ENCODE results near the gene ADGRG3. TPM values are rescaled to one million over a fixed set of nuclear protein-coding genes. Genes with fewer than 3 reads are reported as not detected.

Gene ADGRG3
- polyA plus RNA-seq, 3 donors: 0.41 to 1.0 TPM; not detected in 1

- Histone ChIP-seq H3K4me2 (replicated peaks; ENCODE audit: extremely low read depth, low read length, poor library complexity, severe bottlenecking) (peak overlapping the region; percentile 45), H3K9ac (ENCODE audit: insufficient read depth, low read length, poor library complexity, severe bottlenecking) (peak overlapping the region; percentile 43), H3K4me1 (ENCODE audit: control insufficient read depth in 1 of 2, insufficient read depth in 2 of 2, low read length in 2 of 2) (peaks cover 36 to 40% of the 10 kb centered on the region in 2 donors), H3K79me2 (ENCODE audit: insufficient read depth, low read length) (no peaks in the 10 kb centered on the region), H2AFZ (ENCODE audit: insufficient read depth, low read depth, low read length, poor library complexity, severe bottlenecking) (no peak overlapping the region), H3K27ac (ENCODE audit: low read depth in 1 of 2, low read length in 2 of 2) (peak overlapping the region in 1 of 2 donors; percentile 78), H3K9me3 (replicated peaks in 1 of 2; ENCODE audit: control insufficient read depth in 1 of 2, insufficient read depth in 1 of 2, low read length in 2 of 2) (no peaks in the 10 kb centered on the region), H3K27me3 (ENCODE audit: control insufficient read depth in 2 of 2, insufficient read depth in 2 of 2, low read length in 2 of 2) (no peaks in the 10 kb centered on the region), H3K4me3 (replicated peaks in 1 of 3; ENCODE audit: low read depth in 2 of 3, low read length in 3 of 3) (no peak overlapping the region), H4K20me1 (ENCODE audit: insufficient read depth, low read length) (no peaks in the 10 kb centered on the region), H3K36me3 (replicated peaks in 1 of 2; ENCODE audit: control insufficient read depth in 1 of 2, insufficient read depth in 2 of 2, low read length in 2 of 2) (no peaks in the 10 kb centered on the region)
- peaks cover 52% of the 10 kb centered on the region for H3K4me1 Mint-ChIP-seq
- H3K9me3 Mint-ChIP-seq: no peaks in the 10 kb centered on the region
- no peak overlapping the region for H3K4me3 Mint-ChIP-seq
- peaks cover 0 to 3% (median 0%) of the 10 kb centered on the region in 3 donors for H3K27me3 Mint-ChIP-seq (ENCODE audit: low read depth in 3 of 3)
- intact Hi-C loops (cut with micrococcal nuclease): no loop called here
- no peak for DNase-seq
- WGBS (ENCODE audit: insufficient coverage): 87% methylated on average over 4 of the region's 5 CpGs
- peak overlapping the region; percentile 82 to 96 (median 91) for H3K27ac Mint-ChIP-seq
- H3K36me3 Mint-ChIP-seq: peaks cover 6% of the 10 kb centered on the region in 2 donors
- TF ChIP-seq, protein P1, sequence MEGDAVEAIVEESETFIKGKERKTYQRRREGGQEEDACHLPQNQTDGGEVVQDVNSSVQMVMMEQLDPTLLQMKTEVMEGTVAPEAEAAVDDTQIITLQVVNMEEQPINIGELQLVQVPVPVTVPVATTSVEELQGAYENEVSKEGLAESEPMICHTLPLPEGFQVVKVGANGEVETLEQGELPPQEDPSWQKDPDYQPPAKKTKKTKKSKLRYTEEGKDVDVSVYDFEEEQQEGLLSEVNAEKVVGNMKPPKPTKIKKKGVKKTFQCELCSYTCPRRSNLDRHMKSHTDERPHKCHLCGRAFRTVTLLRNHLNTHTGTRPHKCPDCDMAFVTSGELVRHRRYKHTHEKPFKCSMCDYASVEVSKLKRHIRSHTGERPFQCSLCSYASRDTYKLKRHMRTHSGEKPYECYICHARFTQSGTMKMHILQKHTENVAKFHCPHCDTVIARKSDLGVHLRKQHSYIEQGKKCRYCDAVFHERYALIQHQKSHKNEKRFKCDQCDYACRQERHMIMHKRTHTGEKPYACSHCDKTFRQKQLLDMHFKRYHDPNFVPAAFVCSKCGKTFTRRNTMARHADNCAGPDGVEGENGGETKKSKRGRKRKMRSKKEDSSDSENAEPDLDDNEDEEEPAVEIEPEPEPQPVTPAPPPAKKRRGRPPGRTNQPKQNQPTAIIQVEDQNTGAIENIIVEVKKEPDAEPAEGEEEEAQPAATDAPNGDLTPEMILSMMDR (IDR thresholded peaks at IDR 0.05): no peak
Observed at GRCh38 chr16:57667048-57667525, 1.0 kb upstream of the ADGRG3 start.

GRCh38 chr16:57667526-57668262 lies 412 bp upstream of the ADGRG3 start:
- Histone ChIP-seq H3K9ac (ENCODE audit: insufficient read depth, low read length, poor library complexity, severe bottlenecking) (peak overlapping the region; percentile 43), H4K20me1 (ENCODE audit: insufficient read depth, low read length) (no peaks in the 10 kb centered on the region), H3K27me3 (ENCODE audit: control insufficient read depth in 2 of 2, insufficient read depth in 2 of 2, low read length in 2 of 2) (no peaks in the 10 kb centered on the region), H3K4me3 (replicated peaks in 1 of 3; ENCODE audit: low read depth in 2 of 3, low read length in 3 of 3) (peak overlapping the region in 1 of 3 experiments; percentile 32), H3K9me3 (replicated peaks in 1 of 2; ENCODE audit: control insufficient read depth in 1 of 2, insufficient read depth in 1 of 2, low read length in 2 of 2) (no peaks in the 10 kb centered on the region), H3K79me2 (ENCODE audit: insufficient read depth, low read length) (no peaks in the 10 kb centered on the region), H3K4me1 (ENCODE audit: control insufficient read depth in 1 of 2, insufficient read depth in 2 of 2, low read length in 2 of 2) (peaks cover 36 to 40% of the 10 kb centered on the region in 2 donors), H3K4me2 (replicated peaks; ENCODE audit: extremely low read depth, low read length, poor library complexity, severe bottlenecking) (peak overlapping the region; percentile 45), H3K36me3 (replicated peaks in 1 of 2; ENCODE audit: control insufficient read depth in 1 of 2, insufficient read depth in 2 of 2, low read length in 2 of 2) (no peaks in the 10 kb centered on the region), H3K27ac (ENCODE audit: low read depth in 1 of 2, low read length in 2 of 2) (peak overlapping the region; percentile 31 to 78), H2AFZ (ENCODE audit: insufficient read depth, low read depth, low read length, poor library complexity, severe bottlenecking) (peak overlapping the region; percentile 30)
- Mint-ChIP-seq H3K27me3 (ENCODE audit: low read depth in 3 of 3) (peaks cover 0 to 3% (median 0%) of the 10 kb centered on the region in 3 donors), H3K4me3 (peak overlapping the region; percentile 42 to 45), H3K27ac (peak overlapping the region; percentile 82 to 96 (median 91)), H3K9me3 (no peaks in the 10 kb centered on the region), H3K36me3 (peaks cover 6% of the 10 kb centered on the region in 2 donors), H3K4me1 (peaks cover 52% of the 10 kb centered on the region)
- intact Hi-C loops (cut with micrococcal nuclease): no loop called here
- TF ChIP-seq, protein P1 (IDR thresholded peaks at IDR 0.05): peak; percentile 78
- 16% methylated on average over 14 of the region's 17 CpGs for WGBS (ENCODE audit: insufficient coverage)
- peak; percentile 97 for DNase-seq

Measured in CD14-positive monocyte (primary cell).